ENCODE results near the gene LRRC75A.

Gene LRRC75A

DNA sequence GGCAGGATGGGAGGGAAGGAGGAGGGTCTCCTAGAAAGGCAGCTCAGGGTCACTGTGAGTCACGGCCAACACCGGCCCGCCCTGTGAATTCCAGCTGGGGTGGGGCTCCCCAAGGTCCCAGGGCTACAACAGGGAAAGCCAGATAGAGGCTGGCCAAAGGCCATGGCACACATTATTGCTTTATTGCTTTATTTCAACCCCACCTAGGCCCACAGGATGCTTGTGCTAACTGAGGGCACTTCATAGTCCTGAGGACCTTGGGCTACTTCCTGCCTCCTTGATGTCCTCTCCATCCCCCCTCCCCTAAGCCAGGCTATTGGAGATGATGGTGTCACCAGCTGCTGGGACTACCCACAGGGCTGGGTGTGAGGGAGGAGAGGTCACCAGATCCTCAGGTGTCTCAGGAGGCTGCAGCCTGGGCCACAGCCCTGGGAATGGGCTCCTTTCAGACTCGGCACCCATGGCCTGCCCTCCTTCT is 26.1 kb downstream of the LRRC75A start:
- Histone ChIP-seq H3K4me3 (replicated peaks; ENCODE audit: insufficient read depth, low read length) (no peak overlapping the region), H3K27ac (replicated peaks) (no peak overlapping the region), H3K27me3 (ENCODE audit: insufficient read depth, poor library complexity, severe bottlenecking) (no peaks in the 10 kb centered on the region)
- TF ChIP-seq, protein P1, sequence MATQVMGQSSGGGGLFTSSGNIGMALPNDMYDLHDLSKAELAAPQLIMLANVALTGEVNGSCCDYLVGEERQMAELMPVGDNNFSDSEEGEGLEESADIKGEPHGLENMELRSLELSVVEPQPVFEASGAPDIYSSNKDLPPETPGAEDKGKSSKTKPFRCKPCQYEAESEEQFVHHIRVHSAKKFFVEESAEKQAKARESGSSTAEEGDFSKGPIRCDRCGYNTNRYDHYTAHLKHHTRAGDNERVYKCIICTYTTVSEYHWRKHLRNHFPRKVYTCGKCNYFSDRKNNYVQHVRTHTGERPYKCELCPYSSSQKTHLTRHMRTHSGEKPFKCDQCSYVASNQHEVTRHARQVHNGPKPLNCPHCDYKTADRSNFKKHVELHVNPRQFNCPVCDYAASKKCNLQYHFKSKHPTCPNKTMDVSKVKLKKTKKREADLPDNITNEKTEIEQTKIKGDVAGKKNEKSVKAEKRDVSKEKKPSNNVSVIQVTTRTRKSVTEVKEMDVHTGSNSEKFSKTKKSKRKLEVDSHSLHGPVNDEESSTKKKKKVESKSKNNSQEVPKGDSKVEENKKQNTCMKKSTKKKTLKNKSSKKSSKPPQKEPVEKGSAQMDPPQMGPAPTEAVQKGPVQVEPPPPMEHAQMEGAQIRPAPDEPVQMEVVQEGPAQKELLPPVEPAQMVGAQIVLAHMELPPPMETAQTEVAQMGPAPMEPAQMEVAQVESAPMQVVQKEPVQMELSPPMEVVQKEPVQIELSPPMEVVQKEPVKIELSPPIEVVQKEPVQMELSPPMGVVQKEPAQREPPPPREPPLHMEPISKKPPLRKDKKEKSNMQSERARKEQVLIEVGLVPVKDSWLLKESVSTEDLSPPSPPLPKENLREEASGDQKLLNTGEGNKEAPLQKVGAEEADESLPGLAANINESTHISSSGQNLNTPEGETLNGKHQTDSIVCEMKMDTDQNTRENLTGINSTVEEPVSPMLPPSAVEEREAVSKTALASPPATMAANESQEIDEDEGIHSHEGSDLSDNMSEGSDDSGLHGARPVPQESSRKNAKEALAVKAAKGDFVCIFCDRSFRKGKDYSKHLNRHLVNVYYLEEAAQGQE (IDR thresholded peaks at IDR 0.05; ENCODE audit: insufficient replicate concordance, low read depth): no peak
- TF ChIP-seq GABPA (IDR thresholded peaks at IDR 0.05; ENCODE audit: low read depth): no peak
- no peak for DNase-seq (ENCODE audit: low read depth in 1 of 2, low spot score in 1 of 2)

DNA sequence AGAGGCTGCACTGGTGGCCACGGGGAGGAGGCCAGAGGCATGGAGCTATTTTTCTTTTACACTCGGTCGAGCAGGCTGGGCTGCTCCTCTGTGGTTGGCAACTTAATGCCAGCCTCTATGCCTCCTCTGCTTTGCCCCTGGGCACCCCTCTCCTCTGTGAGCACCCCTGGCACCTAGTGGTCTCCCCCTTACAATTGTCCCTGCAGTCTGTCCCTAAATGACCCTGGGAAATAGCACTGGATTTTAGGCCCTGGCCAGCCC is 27.0 kb downstream of the LRRC75A start:
- no peak overlapping the region for H3K27ac ChIP-seq (replicated peaks)
- TF ChIP-seq, protein P1 (IDR thresholded peaks at IDR 0.05; ENCODE audit: insufficient replicate concordance, low read depth): no peak
- TF ChIP-seq SPI1 (IDR thresholded peaks at IDR 0.05; ENCODE audit: borderline replicate concordance, low read depth) (no peak), GABPA (IDR thresholded peaks at IDR 0.05; ENCODE audit: low read depth) (no peak), CTCF (IDR thresholded peaks at IDR 0.05; ENCODE audit: insufficient read depth, low read length) (no peak), POLR2AphosphoS5 (IDR thresholded peaks at IDR 0.05; ENCODE audit: low read depth) (no peak)
- no peaks in the 10 kb centered on the region for H3K27me3 ChIP-seq (ENCODE audit: insufficient read depth, poor library complexity, severe bottlenecking)
- no peak for DNase-seq (ENCODE audit: low read depth in 1 of 2, low spot score in 1 of 2)
- H3K4me3 ChIP-seq (replicated peaks; ENCODE audit: insufficient read depth, low read length): no peak overlapping the region

DNA sequence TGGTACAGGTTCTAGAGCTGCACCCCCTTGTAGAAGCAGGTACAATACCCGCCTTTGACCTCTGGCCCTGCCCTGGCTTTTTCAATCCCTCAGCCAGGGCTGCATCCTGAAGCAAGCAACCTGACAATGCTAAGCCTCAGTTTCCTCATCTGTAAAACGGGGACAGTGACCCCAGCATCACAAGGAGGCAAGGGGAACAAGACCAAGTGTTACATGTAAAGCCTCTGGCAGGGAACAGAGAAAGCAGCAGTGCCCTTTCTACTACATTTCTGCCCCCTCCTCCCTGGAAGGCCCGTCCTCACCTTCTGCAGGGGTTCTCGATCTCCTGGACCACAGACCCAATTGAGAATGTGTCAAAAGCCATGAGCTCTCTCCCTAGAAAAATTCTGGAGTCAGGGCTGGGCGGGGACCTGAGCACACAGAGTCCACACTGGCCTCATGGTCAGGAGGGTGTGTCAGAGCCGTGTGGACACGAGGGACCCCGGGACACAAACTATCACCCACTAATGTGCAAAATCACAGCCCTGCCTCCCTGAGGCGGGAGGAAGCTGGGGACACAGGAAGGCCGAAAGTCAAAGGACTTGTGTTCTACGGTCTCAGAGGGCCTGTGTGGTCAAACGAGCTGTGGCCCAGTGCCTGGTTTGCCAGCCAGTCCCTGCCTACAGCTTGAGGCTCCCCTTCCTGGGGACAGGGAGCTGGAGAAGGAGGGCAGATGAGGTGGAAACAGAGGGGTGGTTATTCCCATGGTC is 27.5 kb downstream of the LRRC75A start:
- Histone ChIP-seq H3K27me3 (ENCODE audit: insufficient read depth, poor library complexity, severe bottlenecking) (no peaks in the 10 kb centered on the region), H3K27ac (replicated peaks) (no peak overlapping the region), H3K4me3 (replicated peaks; ENCODE audit: insufficient read depth, low read length) (no peak overlapping the region)
- DNase-seq (ENCODE audit: low read depth in 1 of 2, low spot score in 1 of 2): no peak
- no peak for TF ChIP-seq SPI1 (IDR thresholded peaks at IDR 0.05; ENCODE audit: borderline replicate concordance, low read depth)
- TF ChIP-seq, protein P1 (IDR thresholded peaks at IDR 0.05; ENCODE audit: insufficient replicate concordance, low read depth): no peak

GRCh38 chr17:16463358-16464302 is 28.4 kb downstream of the LRRC75A start:
- H3K27ac ChIP-seq (replicated peaks): no peak overlapping the region
- TF ChIP-seq, protein P1 (IDR thresholded peaks at IDR 0.05; ENCODE audit: insufficient replicate concordance, low read depth): no peak
- TF ChIP-seq SPI1 (IDR thresholded peaks at IDR 0.05; ENCODE audit: borderline replicate concordance, low read depth) (no peak), GABPA (IDR thresholded peaks at IDR 0.05; ENCODE audit: low read depth) (no peak), POLR2AphosphoS5 (IDR thresholded peaks at IDR 0.05; ENCODE audit: low read depth) (no peak), CTCF (IDR thresholded peaks at IDR 0.05; ENCODE audit: insufficient read depth, low read length) (no peak)
- H3K27me3 ChIP-seq (ENCODE audit: insufficient read depth, poor library complexity, severe bottlenecking): no peaks in the 10 kb centered on the region
- H3K4me3 ChIP-seq (replicated peaks; ENCODE audit: insufficient read depth, low read length): no peak overlapping the region
- no peak for DNase-seq (ENCODE audit: low read depth in 1 of 2, low spot score in 1 of 2)
